B cell (primary cell): Measurements from ENCODE around the gene PC. TPM values are rescaled to one million over a fixed set of nuclear protein-coding genes. Genes with fewer than 3 reads are reported as not detected.

Source experiments
- ATAC-seq: fragments of 200-7000 bp; cut with Tn5 transposase; one replicate; pipeline ENCODE4 v1.10.0; 2021; ENCODE audit warnings: low read depth, mild to moderate bottlenecking, moderate number of reproducible peaks, moderate library complexity
- CTCF ChIA-PET: fragments of 350-600 bp; sonication (Branson Sonifier 250); formaldehyde crosslinking; loops from one replicate; lab custom pipeline; 2021; ENCODE audit warnings: antibody characterized with exemption, inconsistent platforms; lab: Charles Lee
- POLR2A ChIA-PET: fragments of 350-600 bp; sonication (Branson Sonifier 250); formaldehyde crosslinking; loops from one replicate; lab custom pipeline; 2021; ENCODE audit warnings: antibody characterized with exemption; lab: Charles Lee
- DNase-seq: peaks from one replicate; pipeline ENCODE4 v3.0.0; 2013
- H2AFZ ChIP-seq: 2 replicates; pipeline ENCODE4 v1.6.1; 2012; ENCODE audit warnings: mild to moderate bottlenecking, low read depth, low read length; ENCODE audit not compliant: insufficient read depth, poor library complexity, severe bottlenecking
- H3K27ac ChIP-seq, 2 donors: 1 replicate in 1 of 2; 2 replicates in 1 of 2; pipeline ENCODE4 v1.5.1; 2012 to 2013; ENCODE audit warnings: low read length in 2 of 2, mild to moderate bottlenecking in 2 of 2, moderate library complexity in 1 of 2
- H3K27me3 ChIP-seq, 4 experiments: fragments of 200-600 bp in 1 of 4; sonication (generic) in 1 of 4; replicated peaks in 1 of 4; 1 replicate in 2 of 4; 2 replicates in 2 of 4; pipeline versions ENCODE4 v1.6.1 to v1.7.0; 2013 to 2016; ENCODE audit warnings: low read length in 3 of 4, mild to moderate bottlenecking in 2 of 4, mixed read lengths in 1 of 4, moderate library complexity in 1 of 4; ENCODE audit not compliant: insufficient read depth in 4 of 4, control insufficient read depth in 3 of 4; ENCODE audit errors: control extremely low read depth in 1 of 4
- H3K36me3 ChIP-seq, 2 experiments: replicated peaks in 1 of 2; 1 replicate in 1 of 2; 2 replicates in 1 of 2; pipeline versions ENCODE4 v1.6.1 to v1.7.1; 2013; ENCODE audit warnings: low read length in 1 of 2; ENCODE audit not compliant: insufficient read depth in 2 of 2, control insufficient read depth in 1 of 2; ENCODE audit errors: control extremely low read depth in 1 of 2, extremely low read depth in 1 of 2
- H3K4me1 ChIP-seq, 2 donors: fragments of 200-600 bp in 1 of 2; sonication (generic) in 1 of 2; 1 replicate in 1 of 2; 2 replicates in 1 of 2; pipeline versions ENCODE4 v1.5.1 to v1.6.1; 2013 to 2017; ENCODE audit warnings: low read length in 2 of 2; ENCODE audit not compliant: control insufficient read depth in 2 of 2, insufficient read depth in 2 of 2
- H3K4me2 ChIP-seq: replicated peaks from 2 replicates; pipeline ENCODE3; 2012; ENCODE audit warnings: mild to moderate bottlenecking, low read depth, low read length; ENCODE audit not compliant: poor library complexity, severe bottlenecking
- H3K4me3 ChIP-seq, 5 experiments: fragments of 200-600 bp in 1 of 5; sonication (generic) in 1 of 5; 1 replicate in 3 of 5; 2 replicates in 2 of 5; pipeline versions ENCODE4 v1.5.1 to v1.7.0; 2011 to 2016; ENCODE audit warnings: low read length in 4 of 5, mild to moderate bottlenecking in 4 of 5, low read depth in 2 of 5, control low read depth in 1 of 5, moderate library complexity in 1 of 5; ENCODE audit not compliant: insufficient read depth in 1 of 5; ENCODE audit errors: control extremely low read depth in 1 of 5, extremely low read depth in 1 of 5
- H3K79me2 ChIP-seq: fragments of 200-600 bp; sonication (generic); one replicate; pipeline ENCODE4 v1.6.0; 2016; ENCODE audit warnings: low read length; ENCODE audit not compliant: control insufficient read depth, insufficient read depth
- H3K9ac ChIP-seq: fragments of 200-600 bp; sonication (generic); 2 replicates; pipeline ENCODE4 v1.6.1; 2017; ENCODE audit warnings: mild to moderate bottlenecking, low read length, moderate library complexity
- H3K9me3 ChIP-seq, 3 donors: one replicate each; pipeline versions ENCODE4 v1.6.1 to v1.7.1; 2013; ENCODE audit warnings: low read length in 2 of 3; ENCODE audit not compliant: control insufficient read depth in 2 of 3, insufficient read depth in 1 of 3; ENCODE audit errors: control extremely low read depth in 1 of 3
- H4K20me1 ChIP-seq: 2 replicates; pipeline ENCODE4 v1.6.0; 2012; ENCODE audit warnings: mild to moderate bottlenecking, low read length; ENCODE audit not compliant: insufficient read depth, control insufficient read depth, poor library complexity, severe bottlenecking
- H3K27ac Mint-ChIP-seq: one replicate; pipeline ENCODE4 v1.8.0; 2021; ENCODE audit warnings: mixed read lengths
- H3K27me3 Mint-ChIP-seq: one replicate; pipeline ENCODE4 v1.8.0; 2021; ENCODE audit warnings: mixed read lengths
- H3K4me1 Mint-ChIP-seq: one replicate; pipeline ENCODE4 v1.8.0; 2021; ENCODE audit warnings: mixed read lengths
- H3K4me3 Mint-ChIP-seq: one replicate; pipeline ENCODE4 v1.8.0; 2021; ENCODE audit warnings: mixed read lengths
- H3K9me3 Mint-ChIP-seq: one replicate; pipeline ENCODE4 v1.8.0; 2022; ENCODE audit warnings: mixed read lengths; ENCODE audit not compliant: insufficient read depth
- CTCF ChIP-seq: fragments of 200-600 bp; IDR thresholded peaks from one replicate; pipeline ENCODE4 v1.8.0; 2022; ENCODE audit warnings: antibody characterized with exemption, mild to moderate bottlenecking
- EZH2 ChIP-seq: IDR thresholded peaks from 2 replicates; pipeline ENCODE4 v1.6.1; 2012; ENCODE audit warnings: borderline replicate concordance, low read depth, mild to moderate bottlenecking, moderate library complexity, low read length; ENCODE audit not compliant: insufficient read depth, poor library complexity, severe bottlenecking
- WGBS: methylation state at CpG from one replicate; pipeline ENCODE4 v1.1.5; 2013; ENCODE audit warnings: missing lambda C conversion rate; ENCODE audit not compliant: insufficient coverage; 5-methylcytosine and 5-hydroxymethylcytosine counted together
- intact Hi-C: fragments of 100-400 bp; cut with micrococcal nuclease; formaldehyde crosslinking; loops from one replicate; pipeline ENCODE4 v1.10.0; 2022
- polyA plus RNA-seq: library from polyadenylated mRNA; depleted of rRNA; stranded (reverse); fragments of >200 nt; gene quantifications from 2 replicates; pipeline ENCODE4 v1.2.3, GENCODE V29; 2012
- total RNA-seq, 2 donors: library from RNA; stranded (reverse); fragments of 120-200 nt in 1 of 2; gene quantifications; 1 replicate in 1 of 2; 2 replicates in 1 of 2; pipeline versions ENCODE4 v1.2.3 to v1.2.4, GENCODE V29; 2013 to 2022

The PC gene
- total and polyA plus RNA-seq, 2 donors (not counting 1 experiment from before 2014, with no cell fraction given) = 1.5 to 4.4 TPM

GRCh38 chr11:66820901-66821300 is 137.3 kb downstream of the PC start:
- CTCF ChIA-PET = interaction anchor here (1.6 kb wide), 1 partner anchor 13 kb away, joined by 6 read pairs; no protein-coding TSS in a partner anchor
- H3K27ac Mint-ChIP-seq = no peak overlapping the region
- Histone ChIP-seq H3K36me3 (peaks cover 0 to 21% of the 10 kb centered on the region in 2 experiments), H3K4me2 (no peak overlapping the region), H3K27me3 (no peaks in the 10 kb centered on the region), H3K27ac (no peak overlapping the region), H4K20me1 (no peaks in the 10 kb centered on the region), H3K4me1 (no peaks in the 10 kb centered on the region), H3K9me3 (no peaks in the 10 kb centered on the region), H3K9ac (no peak overlapping the region), H3K4me3 (no peak overlapping the region), H3K79me2 (peaks cover 3% of the 10 kb centered on the region), H2AFZ (no peak overlapping the region)
- TF ChIP-seq CTCF = no peak
- no peak overlapping the region for H3K4me3 Mint-ChIP-seq
- POLR2A ChIA-PET = interaction anchor here (0.6 kb wide), 1 partner anchor 227 kb away, joined by 3 read pairs; no protein-coding TSS in a partner anchor
- H3K9me3 Mint-ChIP-seq = no peaks in the 10 kb centered on the region
- H3K4me1 Mint-ChIP-seq = no peaks in the 10 kb centered on the region
- ATAC-seq (no peak), DNase-seq (no peak)
- intact Hi-C loops = no loop called here
- WGBS = 83% methylated on average over 1 of the region's 3 CpGs
- H3K27me3 Mint-ChIP-seq = no peaks in the 10 kb centered on the region

- 100% methylated on average over 1 of the region's 3 CpGs for WGBS
- Histone ChIP-seq H3K4me1 (no peaks in the 10 kb centered on the region), H4K20me1 (no peaks in the 10 kb centered on the region), H3K4me3 (no peak overlapping the region), H2AFZ (no peak overlapping the region), H3K36me3 (peaks cover 0 to 21% of the 10 kb centered on the region in 2 experiments), H3K4me2 (no peak overlapping the region), H3K27me3 (no peaks in the 10 kb centered on the region), H3K27ac (no peak overlapping the region), H3K9ac (no peak overlapping the region), H3K9me3 (no peaks in the 10 kb centered on the region), H3K79me2 (peaks cover under 1% of the 10 kb centered on the region)
- ChIA-PET POLR2A (no interaction called here), CTCF (interaction anchor here (1.4 to 1.6 kb wide), 2 partner anchors 14 to 24 kb away, joined by 5 to 6 read pairs; no protein-coding TSS in a partner anchor)
- DNase-seq (no peak), ATAC-seq (no peak)
- intact Hi-C loops = no loop called here
- H3K9me3 Mint-ChIP-seq = no peaks in the 10 kb centered on the region
- H3K4me1 Mint-ChIP-seq = no peaks in the 10 kb centered on the region
- no peaks in the 10 kb centered on the region for H3K27me3 Mint-ChIP-seq
- H3K4me3 Mint-ChIP-seq = no peak overlapping the region
- TF ChIP-seq EZH2 = no peak
- no peak for TF ChIP-seq CTCF
- no peak overlapping the region for H3K27ac Mint-ChIP-seq
Observed at GRCh38 chr11:66820381-66820780, 137.8 kb downstream of the PC start.
